GM12891 (cell line): ENCODE data around the gene BCORL1.

Experiments
- PAX5 ChIP-seq: IDR thresholded peaks from 2 replicates; pipeline ENCODE4 v1.6.1; 2011; ENCODE audit warnings: low read length, moderate library complexity, mild to moderate bottlenecking; ENCODE audit not compliant: insufficient read depth, severe bottlenecking
- POLR2A ChIP-seq: IDR thresholded peaks from 2 replicates; pipeline ENCODE4 v1.6.1; 2011; ENCODE audit warnings: low read depth, low read length, control low read depth
- POLR2AphosphoS5 ChIP-seq: IDR thresholded peaks from 2 replicates; pipeline ENCODE4 v1.6.1; 2011; ENCODE audit warnings: low read depth, low read length, control low read depth
- POU2F2 ChIP-seq: IDR thresholded peaks from 2 replicates; pipeline ENCODE4 v1.6.1; 2011; ENCODE audit warnings: low read depth, mild to moderate bottlenecking, control low read depth, low read length, moderate library complexity
- SPI1 ChIP-seq: IDR thresholded peaks from 2 replicates; pipeline ENCODE4 v1.6.1; 2011; ENCODE audit warnings: low read depth, low read length, control low read depth
- TAF1 ChIP-seq: IDR thresholded peaks from 2 replicates; pipeline ENCODE4 v1.6.1; 2011; ENCODE audit warnings: low read depth, low read length, control low read depth

DNA sequence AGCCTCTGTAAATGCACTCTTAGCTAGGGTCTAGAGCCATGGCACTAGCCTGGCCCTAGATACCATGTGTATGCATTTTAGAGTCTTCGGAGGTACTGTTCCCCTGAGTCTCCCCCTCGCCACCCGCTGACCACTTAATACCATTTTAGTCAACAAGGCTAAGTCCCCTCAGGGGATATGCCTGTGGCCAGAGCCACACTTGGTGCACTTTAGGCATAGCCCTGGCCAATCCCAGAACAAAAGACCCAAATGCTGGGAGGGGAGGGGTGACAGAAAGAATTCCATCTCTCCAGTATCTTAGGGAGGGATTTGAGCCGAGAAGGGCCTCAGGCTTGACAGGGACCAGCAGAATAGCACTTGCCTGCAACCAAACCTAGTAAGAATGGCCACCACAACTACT lies 28.6 kb upstream of the BCORL1 start:
- TF ChIP-seq POLR2AphosphoS5 = no peak
- TF ChIP-seq POLR2A = no peak
- TF ChIP-seq TAF1 = no peak
- no peak for TF ChIP-seq SPI1
- TF ChIP-seq POU2F2 = no peak
- no peak for TF ChIP-seq PAX5
